Peyer's patch (tissue), 4 donors: Measurements from ENCODE around the gene GAS7. TPM values are rescaled to one million over a fixed set of nuclear protein-coding genes. Genes with fewer than 3 reads are reported as not detected.

Source experiments
- DNase-seq, 3 donors: peaks; one replicate each; pipeline ENCODE4 v3.0.0-alpha.2; 2017 to 2019
- H3K27ac ChIP-seq, 4 donors: fragments of 200-600 bp; sonication (generic); one replicate each; pipeline ENCODE4 v1.5.1; 2016 to 2019
- H3K27me3 ChIP-seq, 2 donors: fragments of 200-600 bp; sonication (generic); one replicate each; pipeline ENCODE4 v1.5.1; 2019
- H3K36me3 ChIP-seq, 3 donors: fragments of 200-600 bp; sonication (generic); one replicate each; pipeline ENCODE4 v1.5.1; 2016 to 2019
- H3K4me1 ChIP-seq, 4 donors: fragments of 200-600 bp; sonication (generic); one replicate each; pipeline ENCODE4 v1.5.1; 2016 to 2019
- H3K4me3 ChIP-seq, 4 donors: fragments of 200-600 bp; sonication (generic); 1 replicate in 3 of 4; 2 replicates in 1 of 4; pipeline ENCODE4 v1.5.1; 2016 to 2019; ENCODE audit warnings: mild to moderate bottlenecking in 1 of 4
- H3K9me3 ChIP-seq, 4 donors: fragments of 200-600 bp; sonication (generic); one replicate each; pipeline ENCODE4 v1.5.1; 2016 to 2019; ENCODE audit warnings: mild to moderate bottlenecking in 1 of 4
- POLR2A ChIP-seq, 2 donors: fragments of 450-650 bp; IDR thresholded peaks; one replicate each; pipeline ENCODE4 v1.5.1; 2017; ENCODE audit warnings: antibody characterized with exemption in 2 of 2, mild to moderate bottlenecking in 2 of 2, moderate library complexity in 2 of 2
- total RNA-seq, 4 donors: library from RNA; depleted of rRNA; stranded (reverse); fragments of >200 nt; gene quantifications; one replicate each; pipeline ENCODE4 v1.1.0, GENCODE V29; 2016
- TF ChIP-seq, protein P1 (sequence below), 6 experiments: fragments of 450-650 bp in 4 of 6; fragments of 200-600 bp in 2 of 6; sonication (generic) in 1 of 6; IDR thresholded peaks; one replicate each; pipeline ENCODE4 v1.5.1; 2017 to 2019; ENCODE audit warnings: antibody characterized with exemption in 6 of 6, mild to moderate bottlenecking in 3 of 6, moderate library complexity in 1 of 6

The GAS7 gene
- total RNA-seq, 4 donors from 2014 or later = 6.8 to 104 (median 27.6) TPM

DNA sequence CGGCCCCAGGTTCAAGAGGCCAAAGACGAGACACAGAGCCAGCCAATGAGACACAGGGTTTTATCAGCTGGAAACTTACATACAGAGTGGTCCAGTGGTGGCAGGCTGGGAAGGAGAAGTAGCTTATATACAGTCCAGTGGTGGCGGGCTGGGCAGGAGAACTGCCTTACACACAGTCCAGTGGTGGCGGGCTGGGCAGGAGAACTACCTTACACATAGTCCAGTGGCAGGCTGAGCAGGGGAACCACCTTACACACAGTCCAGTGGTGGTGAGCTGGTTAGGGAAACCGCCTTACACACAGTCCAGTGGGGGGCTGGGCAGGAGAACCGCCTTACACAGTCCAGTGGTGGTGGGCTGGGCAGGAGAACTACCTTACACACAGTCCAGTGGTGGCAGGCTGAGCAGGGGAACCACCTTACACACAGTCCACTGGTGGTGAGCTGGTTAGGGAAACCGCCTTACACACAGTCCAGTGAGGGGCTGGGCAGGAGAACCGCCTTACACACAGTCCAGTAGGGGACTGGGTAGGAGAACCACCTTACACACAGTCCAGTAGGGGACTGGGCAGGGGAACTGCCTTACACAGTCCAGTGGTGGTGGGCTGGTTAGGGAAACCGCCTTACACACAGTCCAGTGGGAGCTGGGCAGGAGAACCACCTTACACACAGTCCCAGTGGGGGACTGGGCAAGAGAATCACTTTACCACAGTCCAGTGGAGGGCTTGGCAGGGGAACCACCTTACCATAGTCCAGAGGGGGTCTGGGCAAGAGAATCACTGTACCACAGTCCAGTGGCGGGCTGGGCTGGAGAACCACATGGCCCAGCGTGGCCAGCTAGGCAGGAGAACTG is 90.9 kb downstream of the GAS7 start:
- Histone ChIP-seq H3K27ac (no peak overlapping the region), H3K9me3 (no peaks in the 10 kb centered on the region), H3K27me3 (no peaks in the 10 kb centered on the region), H3K36me3 (no peaks in the 10 kb centered on the region), H3K4me3 (no peak overlapping the region), H3K4me1 (no peaks in the 10 kb centered on the region)
- TF ChIP-seq, protein P1, sequence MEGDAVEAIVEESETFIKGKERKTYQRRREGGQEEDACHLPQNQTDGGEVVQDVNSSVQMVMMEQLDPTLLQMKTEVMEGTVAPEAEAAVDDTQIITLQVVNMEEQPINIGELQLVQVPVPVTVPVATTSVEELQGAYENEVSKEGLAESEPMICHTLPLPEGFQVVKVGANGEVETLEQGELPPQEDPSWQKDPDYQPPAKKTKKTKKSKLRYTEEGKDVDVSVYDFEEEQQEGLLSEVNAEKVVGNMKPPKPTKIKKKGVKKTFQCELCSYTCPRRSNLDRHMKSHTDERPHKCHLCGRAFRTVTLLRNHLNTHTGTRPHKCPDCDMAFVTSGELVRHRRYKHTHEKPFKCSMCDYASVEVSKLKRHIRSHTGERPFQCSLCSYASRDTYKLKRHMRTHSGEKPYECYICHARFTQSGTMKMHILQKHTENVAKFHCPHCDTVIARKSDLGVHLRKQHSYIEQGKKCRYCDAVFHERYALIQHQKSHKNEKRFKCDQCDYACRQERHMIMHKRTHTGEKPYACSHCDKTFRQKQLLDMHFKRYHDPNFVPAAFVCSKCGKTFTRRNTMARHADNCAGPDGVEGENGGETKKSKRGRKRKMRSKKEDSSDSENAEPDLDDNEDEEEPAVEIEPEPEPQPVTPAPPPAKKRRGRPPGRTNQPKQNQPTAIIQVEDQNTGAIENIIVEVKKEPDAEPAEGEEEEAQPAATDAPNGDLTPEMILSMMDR (IDR thresholded peaks at IDR 0.05) = no peak
- TF ChIP-seq POLR2A (IDR thresholded peaks at IDR 0.05) = no peak
- no peak for DNase-seq

DNA sequence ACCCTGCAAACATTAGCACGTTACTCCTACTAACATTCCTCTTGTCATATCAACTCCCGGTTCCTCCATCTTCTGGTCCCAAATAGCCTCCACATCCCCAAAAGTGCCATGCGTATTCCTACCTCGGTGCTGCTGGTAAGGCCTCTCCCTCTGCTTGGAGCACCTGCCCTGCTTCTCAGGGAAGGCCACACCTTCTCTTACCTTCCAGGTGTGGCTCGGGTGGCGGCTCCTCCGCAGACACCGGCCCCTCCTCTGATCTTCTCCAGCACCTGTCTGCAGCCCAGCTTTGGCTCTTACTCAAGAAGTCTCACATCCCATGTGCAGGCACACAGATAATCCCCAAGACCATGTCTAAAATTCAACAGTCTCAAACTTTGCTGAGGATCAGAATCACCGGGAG is 92.3 kb downstream of the GAS7 start:
- DNase-seq = no peak
- TF ChIP-seq, protein P1 (IDR thresholded peaks at IDR 0.05) = no peak
- no peak for TF ChIP-seq POLR2A (IDR thresholded peaks at IDR 0.05)
- Histone ChIP-seq H3K36me3 (no peaks in the 10 kb centered on the region), H3K4me3 (no peak overlapping the region), H3K4me1 (no peaks in the 10 kb centered on the region), H3K27ac (peak overlapping the region in 2 of 4 donors; percentile 46 to 47), H3K27me3 (no peaks in the 10 kb centered on the region), H3K9me3 (no peaks in the 10 kb centered on the region)

DNA sequence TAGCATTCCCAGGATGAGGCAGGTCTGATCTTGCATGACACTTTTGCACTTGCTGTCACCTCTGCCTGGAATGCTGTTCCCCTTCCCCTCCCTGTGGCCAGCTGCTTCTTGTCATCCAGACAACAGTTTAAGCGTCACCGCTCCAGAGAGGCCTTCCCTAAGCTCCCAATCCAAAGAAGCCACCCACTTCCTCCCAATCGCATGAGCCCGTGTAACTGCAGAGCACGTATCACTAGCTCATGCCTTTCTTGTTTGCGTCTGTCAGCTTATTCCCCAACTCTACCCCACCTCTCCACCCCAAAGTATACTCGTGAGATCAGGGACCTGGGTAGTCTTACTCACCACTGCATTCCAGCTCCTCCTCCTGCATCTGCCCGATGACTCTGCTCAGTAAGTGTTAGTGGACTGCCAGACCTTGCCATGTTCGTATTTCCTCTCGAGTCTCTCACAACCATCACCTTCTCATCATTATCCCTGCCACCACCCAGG is 92.8 kb downstream of the GAS7 start:
- DNase-seq = no peak
- no peaks in the 10 kb centered on the region for H3K9me3 ChIP-seq
- no peak overlapping the region for H3K4me3 ChIP-seq
- no peaks in the 10 kb centered on the region for H3K36me3 ChIP-seq
- no peaks in the 10 kb centered on the region for H3K27me3 ChIP-seq
- H3K27ac ChIP-seq = peak overlapping the region in 2 of 4 donors; percentile 46 to 47
- no peaks in the 10 kb centered on the region for H3K4me1 ChIP-seq
- TF ChIP-seq POLR2A (IDR thresholded peaks at IDR 0.05) = no peak
- TF ChIP-seq, protein P1 (IDR thresholded peaks at IDR 0.05) = no peak

DNA sequence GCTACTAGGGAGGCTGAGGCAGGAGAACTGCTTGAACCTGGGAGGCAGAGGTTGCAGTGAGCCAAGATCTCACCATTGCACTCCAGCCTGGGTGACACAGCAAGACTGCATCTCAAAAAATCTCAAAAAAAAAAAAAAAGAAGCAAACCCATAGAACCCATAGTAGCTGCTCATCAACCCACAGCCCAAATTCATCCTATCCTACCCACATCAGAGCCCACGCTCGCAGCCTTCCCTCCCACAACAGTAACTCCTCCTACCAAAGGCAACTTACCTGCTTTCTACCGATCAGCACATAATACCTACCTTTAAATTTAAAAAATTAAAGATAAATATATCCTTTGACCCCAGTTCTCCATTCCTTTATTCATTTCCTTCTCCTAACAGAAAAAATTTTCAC is 94.7 kb downstream of the GAS7 start:
- no peak overlapping the region for H3K27ac ChIP-seq
- no peaks in the 10 kb centered on the region for H3K9me3 ChIP-seq
- no peaks in the 10 kb centered on the region for H3K4me1 ChIP-seq
- no peak for DNase-seq
- no peak overlapping the region for H3K4me3 ChIP-seq
- H3K36me3 ChIP-seq = no peaks in the 10 kb centered on the region
- H3K27me3 ChIP-seq = no peaks in the 10 kb centered on the region
- TF ChIP-seq POLR2A (IDR thresholded peaks at IDR 0.05) = no peak
- TF ChIP-seq, protein P1 (IDR thresholded peaks at IDR 0.05) = no peak

DNA sequence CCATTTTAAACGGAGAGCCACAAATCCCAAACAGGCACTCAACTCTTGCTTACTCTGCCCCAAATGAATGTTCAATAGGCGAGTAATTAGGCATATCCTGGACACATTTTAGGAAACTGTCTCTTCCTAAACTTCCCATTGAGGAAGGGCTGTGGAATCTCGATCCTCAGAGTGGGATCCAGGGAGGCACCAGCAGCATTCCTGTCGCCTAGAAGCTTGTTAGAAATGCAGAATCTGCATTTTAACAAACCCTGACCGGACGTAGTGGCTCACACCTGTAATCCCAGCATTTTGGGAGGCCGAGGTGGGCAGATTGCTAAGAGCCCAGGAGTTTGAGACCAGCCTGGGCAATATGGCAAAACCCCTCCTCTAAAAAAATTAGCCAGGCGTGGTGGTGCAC is 95.6 kb downstream of the GAS7 start:
- Histone ChIP-seq H3K27me3 (no peaks in the 10 kb centered on the region), H3K36me3 (no peaks in the 10 kb centered on the region), H3K9me3 (no peaks in the 10 kb centered on the region), H3K4me1 (no peaks in the 10 kb centered on the region), H3K4me3 (no peak overlapping the region), H3K27ac (no peak overlapping the region)
- DNase-seq = no peak
- no peak for TF ChIP-seq POLR2A (IDR thresholded peaks at IDR 0.05)
- TF ChIP-seq, protein P1 (IDR thresholded peaks at IDR 0.05) = no peak
